Activated T-cell treated with anti-CD3 and anti-CD28 coated beads, Interleukin-2, amount 50 U/mL, for 24 hours (primary cell): Measurements from ENCODE around the gene OR6B1.
"Not testable (repeated sequence)": the region's sequence is repeated elsewhere in the genome, so short reads cannot be mapped to it uniquely, and the experiment has no call there.

Source experiments
- DNase-seq: peaks from one replicate; pipeline ENCODE4 v3.0.0-alpha.2; 2020
- H3K27ac Mint-ChIP-seq: 2 replicates; pipeline ENCODE4 v1.8.0; 2020; ENCODE audit warnings: mild to moderate bottlenecking, mixed read lengths
- H3K27me3 Mint-ChIP-seq: 2 replicates; pipeline ENCODE4 v1.8.0; 2020; ENCODE audit warnings: mixed read lengths
- H3K36me3 Mint-ChIP-seq: 2 replicates; pipeline ENCODE4 v1.8.0; 2020; ENCODE audit warnings: low read depth, mixed read lengths
- H3K4me1 Mint-ChIP-seq: 2 replicates; pipeline ENCODE4 v1.8.0; 2020; ENCODE audit warnings: low read depth, mixed read lengths
- H3K4me3 Mint-ChIP-seq: 2 replicates; pipeline ENCODE4 v1.8.0; 2020; ENCODE audit warnings: mild to moderate bottlenecking, moderate library complexity, mixed read lengths
- H3K9me3 Mint-ChIP-seq: 2 replicates; pipeline ENCODE4 v1.8.0; 2020; ENCODE audit warnings: mixed read lengths

OR6B1 gene

GRCh38 chr7:144048648-144049047, 48.5 kb downstream of the OR6B1 start, which contains the start of gene OR2A5:
OR2A5 (plus strand) TSS chr7:144048948; CDS start chr7:144050402, 1,454 bp downstream.
- no peaks in the 10 kb centered on the region for H3K9me3 Mint-ChIP-seq
- H3K4me1 Mint-ChIP-seq: no peaks in the 10 kb centered on the region
- no peak within 1 kb of the TSS for H3K4me3 Mint-ChIP-seq
- H3K36me3 Mint-ChIP-seq: no peaks in the 10 kb centered on the region
- H3K27me3 Mint-ChIP-seq: peaks cover 23% of the 10 kb centered on the region
- no peak within 1 kb of the TSS for H3K27ac Mint-ChIP-seq
- no peak for DNase-seq

- Mint-ChIP-seq H3K27me3 (peaks cover 28% of the 10 kb centered on the region), H3K4me1 (no peaks in the 10 kb centered on the region), H3K4me3 (no peak overlapping the region), H3K9me3 (no peaks in the 10 kb centered on the region), H3K27ac (no peak overlapping the region), H3K36me3 (no peaks in the 10 kb centered on the region)
- no peak for DNase-seq
Observed at GRCh38 chr7:144049491-144049890, 49.4 kb downstream of the OR6B1 start.

GRCh38 chr7:144050093-144050492, 50.0 kb downstream of the OR6B1 start:
- Mint-ChIP-seq H3K4me3 (no peak overlapping the region), H3K27me3 (peaks cover 28% of the 10 kb centered on the region), H3K4me1 (no peaks in the 10 kb centered on the region), H3K36me3 (no peaks in the 10 kb centered on the region), H3K27ac (no peak overlapping the region), H3K9me3 (no peaks in the 10 kb centered on the region)
- DNase-seq: no peak

- not testable (repeated sequence) for H3K27ac Mint-ChIP-seq, DNase-seq, H3K4me1 Mint-ChIP-seq, H3K36me3 Mint-ChIP-seq, H3K4me3 Mint-ChIP-seq, H3K9me3 Mint-ChIP-seq
- peaks cover 31% of the 10 kb centered on the region for H3K27me3 Mint-ChIP-seq
Observed at GRCh38 chr7:144050884-144051283, 50.8 kb downstream of the OR6B1 start.

GRCh38 chr7:144057954-144058353, 57.8 kb downstream of the OR6B1 start:
- H3K27me3 Mint-ChIP-seq: peaks cover 23% of the 10 kb centered on the region
- DNase-seq: no peak
- no peaks in the 10 kb centered on the region for H3K36me3 Mint-ChIP-seq
- peaks cover 6% of the 10 kb centered on the region for H3K9me3 Mint-ChIP-seq
- H3K4me1 Mint-ChIP-seq: no peaks in the 10 kb centered on the region
- no peak overlapping the region for H3K27ac Mint-ChIP-seq
- H3K4me3 Mint-ChIP-seq: no peak overlapping the region
